LNCaP clone FGC (cell line): ENCODE results near the gene ANKRD10.

Experiments
- DNase-seq: peaks from one replicate; pipeline ENCODE4 v3.0.0-alpha.2; 2011; ENCODE audit warnings: low read depth
- H3K4me3 ChIP-seq: 2 replicates; pipeline ENCODE4 v1.5.1; 2011; ENCODE audit warnings: mild to moderate bottlenecking, low read depth, low read length, control low read depth
- TF ChIP-seq, protein P1 (sequence below): IDR thresholded peaks from 2 replicates; pipeline ENCODE4 v1.5.1; 2012; ENCODE audit warnings: mild to moderate bottlenecking; ENCODE audit not compliant: control insufficient read depth, insufficient read depth; ENCODE audit errors: extremely low read depth

The ANKRD10 gene

DNA sequence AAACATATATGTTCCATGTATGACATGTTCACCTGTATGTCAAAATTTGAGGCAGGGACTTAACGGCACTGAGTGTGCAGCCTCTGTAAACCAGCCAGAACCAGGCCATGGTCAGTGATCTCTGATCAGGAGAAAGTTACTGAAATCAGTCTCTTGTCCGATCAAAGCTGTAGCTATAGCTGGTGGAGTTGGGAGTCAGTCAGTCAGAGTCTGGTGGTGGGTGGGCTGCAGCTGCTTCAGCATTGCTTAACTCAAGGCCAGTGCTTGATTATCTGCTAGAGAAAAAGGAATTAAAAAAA, 78.3 kb downstream of the ANKRD10 start:
- no peak overlapping the region for H3K4me3 ChIP-seq
- TF ChIP-seq, protein P1, sequence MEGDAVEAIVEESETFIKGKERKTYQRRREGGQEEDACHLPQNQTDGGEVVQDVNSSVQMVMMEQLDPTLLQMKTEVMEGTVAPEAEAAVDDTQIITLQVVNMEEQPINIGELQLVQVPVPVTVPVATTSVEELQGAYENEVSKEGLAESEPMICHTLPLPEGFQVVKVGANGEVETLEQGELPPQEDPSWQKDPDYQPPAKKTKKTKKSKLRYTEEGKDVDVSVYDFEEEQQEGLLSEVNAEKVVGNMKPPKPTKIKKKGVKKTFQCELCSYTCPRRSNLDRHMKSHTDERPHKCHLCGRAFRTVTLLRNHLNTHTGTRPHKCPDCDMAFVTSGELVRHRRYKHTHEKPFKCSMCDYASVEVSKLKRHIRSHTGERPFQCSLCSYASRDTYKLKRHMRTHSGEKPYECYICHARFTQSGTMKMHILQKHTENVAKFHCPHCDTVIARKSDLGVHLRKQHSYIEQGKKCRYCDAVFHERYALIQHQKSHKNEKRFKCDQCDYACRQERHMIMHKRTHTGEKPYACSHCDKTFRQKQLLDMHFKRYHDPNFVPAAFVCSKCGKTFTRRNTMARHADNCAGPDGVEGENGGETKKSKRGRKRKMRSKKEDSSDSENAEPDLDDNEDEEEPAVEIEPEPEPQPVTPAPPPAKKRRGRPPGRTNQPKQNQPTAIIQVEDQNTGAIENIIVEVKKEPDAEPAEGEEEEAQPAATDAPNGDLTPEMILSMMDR = no peak

DNA sequence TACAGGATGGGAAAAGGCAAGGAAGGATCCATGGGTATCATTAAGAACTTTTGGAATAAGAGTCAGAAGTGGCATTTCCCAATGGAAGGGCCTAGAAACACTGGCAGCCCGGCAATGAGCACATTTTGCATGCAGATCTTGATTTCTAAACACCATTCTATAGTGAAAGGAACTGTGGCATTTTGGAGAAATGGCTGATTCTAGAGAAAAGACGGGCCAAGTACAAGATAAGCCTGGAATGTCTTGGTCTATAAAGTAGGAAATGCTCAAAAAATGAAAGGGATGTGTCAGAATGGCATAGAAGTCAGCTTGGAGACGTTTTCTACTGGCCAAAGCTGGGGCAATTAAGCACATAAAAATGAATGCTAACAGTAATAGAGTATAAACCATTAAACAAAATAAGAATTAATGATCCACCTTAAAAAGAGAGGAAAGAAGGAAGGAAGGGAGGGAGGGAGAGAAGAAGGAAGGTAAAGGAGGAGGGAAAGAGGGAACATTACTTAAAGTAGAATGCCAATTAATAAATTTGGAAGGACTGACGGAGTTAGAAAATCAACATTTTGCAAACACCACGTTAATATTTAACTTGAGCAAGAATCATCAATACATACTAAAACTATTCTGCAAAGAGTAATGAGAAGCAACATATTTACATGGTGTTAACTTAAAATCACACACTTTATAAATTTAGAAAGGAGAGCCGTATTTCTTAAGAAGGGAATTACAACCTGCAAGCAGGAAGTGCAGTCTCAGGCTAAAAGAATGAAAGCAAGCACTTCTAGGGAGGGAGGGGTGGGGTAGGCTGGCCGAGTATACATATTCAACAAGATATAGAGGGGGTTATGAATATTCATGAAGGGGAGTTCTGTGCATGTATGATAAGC, 78.9 kb downstream of the ANKRD10 start:
- no peak overlapping the region for H3K4me3 ChIP-seq
- TF ChIP-seq, protein P1 = no peak
- DNase-seq = no peak

More for the DNA sequence above, 78.3 kb downstream of the ANKRD10 start:
- no peak for DNase-seq

DNA sequence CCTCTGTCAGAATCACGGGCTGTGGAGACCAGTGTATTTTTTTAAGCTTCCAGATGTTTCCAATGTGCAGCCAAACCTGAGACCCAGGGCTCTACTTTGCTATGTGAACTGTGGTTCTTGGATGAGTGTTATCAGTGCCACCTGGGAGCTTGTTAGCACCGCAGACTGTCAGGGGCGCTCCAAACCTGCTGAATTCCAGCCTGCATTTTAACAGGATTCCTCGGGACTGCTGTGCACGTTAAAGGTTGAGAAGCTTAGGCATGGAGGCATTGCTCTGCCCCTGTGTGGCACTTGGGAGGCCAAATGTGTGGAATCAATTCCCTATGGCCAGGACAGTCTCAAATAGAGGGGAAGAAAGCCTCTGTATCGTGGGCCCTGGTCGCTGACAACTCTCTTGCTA, 80.3 kb downstream of the ANKRD10 start:
- H3K4me3 ChIP-seq = no peak overlapping the region
- TF ChIP-seq, protein P1 = no peak
- no peak for DNase-seq

DNA sequence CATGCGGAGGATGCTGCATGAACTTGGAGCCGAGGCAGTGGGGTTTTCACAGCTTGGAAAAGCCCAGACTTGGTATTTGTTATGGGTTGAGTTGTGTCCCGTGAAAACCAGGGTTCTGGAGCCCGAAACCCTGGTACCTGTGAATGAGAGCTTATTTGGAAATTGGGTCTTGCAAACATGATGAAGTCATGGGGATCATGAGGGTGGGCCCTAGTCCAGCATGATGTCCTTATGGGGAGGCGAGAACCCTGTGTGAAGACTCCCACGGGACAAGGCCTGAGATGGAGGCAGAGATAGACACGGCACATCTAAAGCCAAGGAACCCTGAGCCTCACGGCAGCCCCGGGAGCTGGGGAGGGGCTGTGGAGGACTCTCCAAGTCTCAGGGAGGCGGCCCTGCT, 82.3 kb downstream of the ANKRD10 start:
- no peak for DNase-seq
- TF ChIP-seq, protein P1 = no peak
- H3K4me3 ChIP-seq = no peak overlapping the region

DNA sequence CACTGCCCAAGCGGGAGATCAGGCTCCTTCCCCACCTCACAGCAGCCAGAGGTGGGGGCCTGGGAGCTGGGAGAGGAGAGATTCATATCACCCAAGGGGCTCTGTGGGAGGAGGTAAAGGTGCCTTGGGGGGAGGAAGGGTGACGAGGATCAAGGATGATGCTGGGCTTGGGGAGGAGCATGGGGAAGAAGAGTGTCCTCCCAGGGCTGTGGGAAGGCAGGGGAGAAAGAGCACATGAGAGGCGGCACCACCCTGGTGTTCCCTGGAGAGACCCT, 82.7 kb downstream of the ANKRD10 start:
- no peak for DNase-seq
- TF ChIP-seq, protein P1 = no peak
- no peak overlapping the region for H3K4me3 ChIP-seq

DNA sequence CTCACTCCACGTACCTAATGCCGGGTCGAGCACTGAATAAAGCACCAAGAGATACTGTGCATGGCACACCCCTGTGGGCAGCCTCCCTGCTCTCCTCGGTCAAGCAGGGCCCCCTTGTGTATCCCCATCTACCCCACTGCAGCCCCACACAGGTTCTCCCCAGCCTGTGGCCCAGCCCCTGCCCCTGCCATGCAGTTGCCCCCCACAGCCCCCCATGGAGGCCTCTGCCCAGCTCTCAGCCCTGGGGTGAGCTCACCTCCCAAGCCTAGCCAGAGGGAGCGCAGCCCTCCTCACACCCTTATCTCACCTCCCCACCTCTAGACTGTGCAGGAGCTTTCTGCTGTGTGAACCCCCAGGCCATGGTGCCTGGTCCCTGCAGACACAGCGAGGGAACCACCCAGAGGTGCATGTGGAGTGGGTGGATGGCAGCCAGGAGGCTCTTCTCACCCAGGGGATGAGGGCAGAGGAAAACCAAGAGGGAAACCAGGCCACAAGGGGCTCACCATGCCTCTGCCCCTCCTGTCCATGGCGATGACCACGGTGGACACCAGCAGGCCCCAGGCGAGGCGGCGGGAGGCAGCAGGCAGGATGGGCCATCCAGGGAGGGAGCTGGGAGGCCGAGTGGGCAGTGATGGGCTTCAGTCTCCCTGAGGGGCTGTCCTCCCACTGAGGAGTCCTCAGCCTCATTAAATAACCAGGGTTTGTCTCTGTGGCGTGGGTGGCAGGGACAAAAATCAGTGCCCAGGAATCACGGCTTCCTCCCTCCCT, 83.2 kb downstream of the ANKRD10 start:
- DNase-seq = no peak
- TF ChIP-seq, protein P1 = no peak
- H3K4me3 ChIP-seq = no peak overlapping the region
